H9 (cell line): ENCODE measurements around the gene CLECL1. TPM values are rescaled to one million over a fixed set of nuclear protein-coding genes. Genes with fewer than 3 reads are reported as not detected.

Experiments
- DNase-seq: peaks from one replicate; pipeline ENCODE4 v3.0.0-alpha.2; 2017
- H2AFZ ChIP-seq: one replicate; pipeline ENCODE4 v1.6.1; 2013; ENCODE audit warnings: mild to moderate bottlenecking, low read length, control low read depth, moderate library complexity
- H2AK5ac ChIP-seq: 2 replicates; pipeline ENCODE4 v1.6.1; 2013; ENCODE audit warnings: low read length, control low read depth, mixed read lengths; ENCODE audit not compliant: insufficient read length
- H2BK120ac ChIP-seq: one replicate; pipeline ENCODE4 v1.6.1; 2013; ENCODE audit warnings: low read depth, mild to moderate bottlenecking, low read length, control low read depth, inconsistent platforms; ENCODE audit not compliant: poor library complexity, severe bottlenecking
- H2BK12ac ChIP-seq: 2 replicates; pipeline ENCODE4 v1.6.1; 2013; ENCODE audit warnings: low read length, control low read depth, mixed read lengths, low read depth; ENCODE audit not compliant: insufficient read length
- H2BK15ac ChIP-seq: 2 replicates; pipeline ENCODE4 v1.6.1; 2013; ENCODE audit warnings: low read depth, low read length, control low read depth
- H2BK20ac ChIP-seq: one replicate; pipeline ENCODE4 v1.6.1; 2013; ENCODE audit warnings: low read depth, mild to moderate bottlenecking, low read length, control low read depth, inconsistent platforms; ENCODE audit not compliant: poor library complexity, severe bottlenecking
- H2BK5ac ChIP-seq: 2 replicates; pipeline ENCODE4 v1.6.1; 2013; ENCODE audit warnings: low read length, control low read depth, mixed read lengths; ENCODE audit not compliant: insufficient read length
- H3K14ac ChIP-seq: 2 replicates; pipeline ENCODE4 v1.6.1; 2013; ENCODE audit warnings: low read length, control low read depth; ENCODE audit not compliant: insufficient read depth
- H3K18ac ChIP-seq: 2 replicates; pipeline ENCODE4 v1.6.1; 2013; ENCODE audit warnings: low read depth, mild to moderate bottlenecking, mixed read lengths, low read length, control low read depth; ENCODE audit not compliant: insufficient read length
- H3K23ac ChIP-seq: 2 replicates; pipeline ENCODE4 v1.6.1; 2013; ENCODE audit warnings: low read length, control low read depth, mixed read lengths, low read depth; ENCODE audit not compliant: insufficient read length
- H3K23me2 ChIP-seq: 2 replicates; pipeline ENCODE4 v1.6.1; 2013; ENCODE audit warnings: low read depth, mild to moderate bottlenecking, mixed read lengths, low read length, control low read depth; ENCODE audit not compliant: insufficient read length, poor library complexity, severe bottlenecking
- H3K27ac ChIP-seq: 2 replicates; pipeline ENCODE4 v1.5.1; 2013; ENCODE audit warnings: low read length, control low read depth, mixed read lengths, low read depth; ENCODE audit not compliant: insufficient read length
- H3K27me3 ChIP-seq: 2 replicates; pipeline ENCODE4 v1.6.1; 2013; ENCODE audit warnings: low read length, control low read depth, inconsistent platforms; ENCODE audit not compliant: insufficient read depth
- H3K4ac ChIP-seq: 2 replicates; pipeline ENCODE4 v1.6.1; 2013; ENCODE audit warnings: low read depth, mild to moderate bottlenecking, control low read depth, inconsistent platforms, low read length, moderate library complexity
- H3K4me1 ChIP-seq: 2 replicates; pipeline ENCODE4 v1.6.1; 2013; ENCODE audit warnings: low read length, control low read depth, inconsistent platforms; ENCODE audit not compliant: insufficient read depth
- H3K4me2 ChIP-seq: 2 replicates; pipeline ENCODE4 v1.6.1; 2013; ENCODE audit warnings: low read length, control low read depth, mixed read lengths; ENCODE audit not compliant: insufficient read length, insufficient read depth
- H3K56ac ChIP-seq: 2 replicates; pipeline ENCODE4 v1.6.1; 2013; ENCODE audit warnings: low read depth, mild to moderate bottlenecking, mixed read lengths, low read length, control low read depth; ENCODE audit not compliant: insufficient read length
- H3K79me1 ChIP-seq: 2 replicates; pipeline ENCODE4 v1.6.1; 2013; ENCODE audit warnings: low read depth, mild to moderate bottlenecking, moderate library complexity, low read length, control low read depth, inconsistent platforms; ENCODE audit not compliant: insufficient read depth, poor library complexity, severe bottlenecking
- H3K79me2 ChIP-seq: 2 replicates; pipeline ENCODE4 v1.6.1; 2013; ENCODE audit warnings: low read length, control low read depth, inconsistent platforms; ENCODE audit not compliant: insufficient read depth
- H3K9ac ChIP-seq: 2 replicates; pipeline ENCODE4 v1.6.1; 2013; ENCODE audit warnings: low read length, control low read depth, mixed read lengths; ENCODE audit not compliant: insufficient read length; ENCODE audit errors: extremely low read depth
- H3K9me3 ChIP-seq: one replicate; pipeline ENCODE4 v1.6.1; 2013; ENCODE audit warnings: low read depth, low read length, inconsistent platforms; ENCODE audit not compliant: control insufficient read depth
- H3T11ph ChIP-seq: one replicate; pipeline ENCODE4 v1.6.1; 2013; ENCODE audit warnings: mild to moderate bottlenecking, low read length, control low read depth, inconsistent platforms
- H4K20me1 ChIP-seq: one replicate; pipeline ENCODE4 v1.6.1; 2013; ENCODE audit not compliant: control insufficient read depth, insufficient read length, insufficient read depth
- H4K5ac ChIP-seq: 2 replicates; pipeline ENCODE4 v1.6.1; 2013; ENCODE audit warnings: low read depth, mild to moderate bottlenecking, mixed read lengths, low read length, control low read depth; ENCODE audit not compliant: insufficient read length
- H4K8ac ChIP-seq: replicated peaks from 2 replicates; pipeline ENCODE4 v1.6.1; 2013; ENCODE audit warnings: low read length, control low read depth, mixed read lengths, low read depth; ENCODE audit not compliant: insufficient read length
- H4K91ac ChIP-seq: 2 replicates; pipeline ENCODE4 v1.6.1; 2013; ENCODE audit warnings: low read depth, mild to moderate bottlenecking, moderate library complexity, mixed read lengths, low read length, control low read depth; ENCODE audit not compliant: insufficient read length
- H3K27ac Mint-ChIP-seq, 3 experiments: 2 replicates in 2 of 3; 3 replicates in 1 of 3; pipeline ENCODE4 v1.8.0; 2020 to 2021; ENCODE audit warnings: mixed read lengths in 3 of 3, mild to moderate bottlenecking in 1 of 3, moderate library complexity in 1 of 3
- H3K27me3 Mint-ChIP-seq: 2 replicates; pipeline ENCODE4 v1.8.0; 2021; ENCODE audit warnings: low read depth, mild to moderate bottlenecking, moderate library complexity, mixed read lengths
- H3K36me3 Mint-ChIP-seq, 3 experiments: 2 replicates in 2 of 3; 3 replicates in 1 of 3; pipeline ENCODE4 v1.8.0; 2020 to 2021; ENCODE audit warnings: low read depth in 3 of 3, mixed read lengths in 3 of 3; ENCODE audit not compliant: insufficient read depth in 1 of 3
- H3K4me1 Mint-ChIP-seq, 2 experiments: 2 replicates each; pipeline ENCODE4 v1.8.0; 2020; ENCODE audit warnings: mixed read lengths in 2 of 2
- H3K4me3 Mint-ChIP-seq, 2 experiments: 2 replicates in 1 of 2; 3 replicates in 1 of 2; pipeline ENCODE4 v1.8.0; 2020 to 2021; ENCODE audit warnings: mild to moderate bottlenecking in 2 of 2, mixed read lengths in 2 of 2, moderate library complexity in 1 of 2
- H3K9me3 Mint-ChIP-seq, 2 experiments: 2 replicates in 1 of 2; 3 replicates in 1 of 2; pipeline ENCODE4 v1.8.0; 2020; ENCODE audit warnings: mild to moderate bottlenecking in 2 of 2, mixed read lengths in 2 of 2, moderate library complexity in 1 of 2
- CTCF ChIP-seq: fragments of 200-600 bp; sonication (generic); conservative IDR thresholded peaks from 3 replicates; pipeline ENCODE4 v1.8.0; 2021; ENCODE audit warnings: antibody characterized with exemption, mild to moderate bottlenecking
- WGBS: extraction: QIAGEN DNeasy Blood & Tissue Kit; methylation state at CpG from one replicate; pipeline ENCODE4 v1.1.7; 2013; ENCODE audit warnings: missing lambda C conversion rate, low lambda C conversion rate, mixed read lengths; ENCODE audit not compliant: insufficient read length; ENCODE audit errors: extremely low coverage; 5-methylcytosine and 5-hydroxymethylcytosine counted together
- total RNA-seq: library from RNA; stranded (reverse); gene quantifications from 2 replicates; pipeline ENCODE4 v1.2.1, GENCODE V29; 2021

The CLECL1 gene
- total RNA-seq, 1 experiment from 2014 or later, result not detected

GRCh38 chr12:9763025-9763424 is 30.1 kb upstream of the CLECL1 start:
- TF ChIP-seq CTCF, result no peak
- H3K4me1 Mint-ChIP-seq, result peaks cover 18% of the 10 kb centered on the region in 2 experiments
- no peak overlapping the region for H2BK120ac ChIP-seq

More at GRCh38 chr12:9763025-9763424, 30.1 kb upstream of the CLECL1 start:
- no peak overlapping the region for H3K23ac ChIP-seq
- Mint-ChIP-seq H3K27me3 (no peaks in the 10 kb centered on the region), H3K36me3 (no peaks in the 10 kb centered on the region), H3K27ac (no peak overlapping the region), H3K9me3 (no peaks in the 10 kb centered on the region), H3K4me3 (no peak overlapping the region)
- H3K14ac ChIP-seq, result no peak overlapping the region
- no peak overlapping the region for H3K4me2 ChIP-seq
- no peak overlapping the region for H2BK20ac ChIP-seq
- H2AFZ ChIP-seq, result no peak overlapping the region
- H3K79me2 ChIP-seq, result no peaks in the 10 kb centered on the region
- H3K27me3 ChIP-seq, result no peaks in the 10 kb centered on the region
- no peak overlapping the region for H2AK5ac ChIP-seq
- H2BK5ac ChIP-seq, result no peak overlapping the region
- no peak overlapping the region for H4K8ac ChIP-seq
- H3K4ac ChIP-seq, result no peak overlapping the region
- H4K5ac ChIP-seq, result no peak overlapping the region
- H4K20me1 ChIP-seq, result no peaks in the 10 kb centered on the region
- no peaks in the 10 kb centered on the region for H3K79me1 ChIP-seq
- no peaks in the 10 kb centered on the region for H3K23me2 ChIP-seq
- H3K56ac ChIP-seq, result no peak overlapping the region
- no peak overlapping the region for H2BK12ac ChIP-seq
- H3K4me1 ChIP-seq, result no peaks in the 10 kb centered on the region
- H3T11ph ChIP-seq, result no peak overlapping the region
- no peak overlapping the region for H3K27ac ChIP-seq
- no peaks in the 10 kb centered on the region for H3K9me3 ChIP-seq
- no peak overlapping the region for H2BK15ac ChIP-seq
- no peak overlapping the region for H3K9ac ChIP-seq
- WGBS, result no CpG with 5 or more reads among the region's 2 CpGs
- H4K91ac ChIP-seq, result no peak overlapping the region
- DNase-seq, result no peak
- no peak overlapping the region for H3K18ac ChIP-seq
